ENCODE data around the gene TOMM34. TPM values are rescaled to one million over a fixed set of nuclear protein-coding genes. Genes with fewer than 3 reads are reported as not detected.
A peak's percentile ranks its signal among the peaks of the same experiment; 100 is the strongest.

Gene TOMM34
- total and polyA plus RNA-seq, 2 of the 13 experiments (the other 11 are each of a cell fraction or from before 2014, with no cell fraction given), result 36.2 to 52.0 TPM

GRCh38 chr20:44966030-44966961, 6.1 kb upstream of the TOMM34 start, which contains the start of gene STK4 (continued):
- TF ChIP-seq ZBTB39 (CRISPR knock-in tag; IDR thresholded peaks at IDR 0.05) (peak; percentile 86), ARID5B (CRISPR knock-in tag; IDR thresholded peaks at IDR 0.05) (peak; percentile 91), ATF1 (CRISPR knock-in tag; IDR thresholded peaks at IDR 0.05) (peak; percentile 55; the same call in 1 of the 2 replicates), ZSCAN20 (CRISPR knock-in tag; IDR thresholded peaks at IDR 0.05; ENCODE audit: borderline replicate concordance) (peak; percentile 68; the same call in 1 of the 2 replicates), ZNF225 (CRISPR knock-in tag; IDR thresholded peaks at IDR 0.05) (no peak), ZBTB42 (CRISPR knock-in tag; IDR thresholded peaks at IDR 0.05) (peak; percentile 94), ZNF576 (CRISPR knock-in tag; IDR thresholded peaks at IDR 0.05) (no peak), CREB3 (CRISPR knock-in tag; IDR thresholded peaks at IDR 0.05) (no peak; the same call in 1 of the 2 replicates), KDM1A (CRISPR knock-in tag; IDR thresholded peaks at IDR 0.05) (no peak), E2F2 (CRISPR knock-in tag; IDR thresholded peaks at IDR 0.05; ENCODE audit: borderline replicate concordance) (no peak; the same call in 1 of the 2 replicates), ARNT (IDR thresholded peaks at IDR 0.05) (no peak), DR1 (CRISPR knock-in tag; IDR thresholded peaks at IDR 0.05) (peak; percentile 95), BCL3 (CRISPR knock-in tag; IDR thresholded peaks at IDR 0.05) (peak; percentile 98), SNAI1 (CRISPR knock-in tag; IDR thresholded peaks at IDR 0.05; ENCODE audit: borderline replicate concordance) (peak; percentile 97; the same call in 1 of the 2 replicates), SALL2 (CRISPR knock-in tag; IDR thresholded peaks at IDR 0.05) (peak; percentile 99), PHF5A (CRISPR knock-in tag; IDR thresholded peaks at IDR 0.05; ENCODE audit: low read depth, unreplicated experiment) (peak; percentile 98), SALL1 (CRISPR knock-in tag; IDR thresholded peaks at IDR 0.05) (peak; percentile 98), U2AF2 (IDR thresholded peaks at IDR 0.05; ENCODE audit: low read depth, low read length) (peak; percentile 65; the same call in 1 of the 2 replicates), YEATS2 (CRISPR knock-in tag; IDR thresholded peaks at IDR 0.05; ENCODE audit: borderline replicate concordance) (peak; percentile 97)
